AG04450 (cell line): ENCODE data around the gene PIP5KL1. TPM values are rescaled to one million over a fixed set of nuclear protein-coding genes. Genes with fewer than 3 reads are reported as not detected.
A peak's percentile ranks its signal among the peaks of the same experiment; 100 is the strongest.

Source experiments
- CTCF ChIA-PET: fragments of 300-600, 350-600 bp; formaldehyde crosslinking; extraction: SDS; loops from one replicate; lab custom pipeline; 2022; ENCODE audit warnings: antibody characterized with exemption, inconsistent platforms; lab: Charles Lee
- POLR2A ChIA-PET: fragments of 350-600 bp; formaldehyde crosslinking; extraction: SDS; loops from one replicate; lab custom pipeline; 2021; ENCODE audit warnings: antibody characterized with exemption, inconsistent platforms; lab: Yijun Ruan, JAX
- DNase-seq: peaks from one replicate; pipeline ENCODE4 v3.0.0-alpha.2; 2011; ENCODE audit warnings: low read depth, low spot score
- H3K27ac ChIP-seq: one replicate; pipeline ENCODE4 v1.5.1; 2012; ENCODE audit warnings: low read depth, low read length, control low read depth
- H3K27me3 ChIP-seq: one replicate; pipeline ENCODE4 v1.6.0; 2012; ENCODE audit warnings: low read length; ENCODE audit not compliant: control insufficient read depth, insufficient read depth
- H3K4me3 ChIP-seq: 2 replicates; pipeline ENCODE4 v1.5.1; 2011; ENCODE audit warnings: mild to moderate bottlenecking, low read depth, low read length, control low read depth
- H3K9me3 ChIP-seq: 2 replicates; pipeline ENCODE4 v1.5.1; 2012; ENCODE audit warnings: low read length; ENCODE audit not compliant: control insufficient read depth, insufficient read depth
- polyA plus RNA-seq: library from polyadenylated mRNA; depleted of rRNA; stranded (reverse); fragments of >200 nt; gene quantifications from 2 replicates; pipeline ENCODE4 v1.2.3, GENCODE V29; 2011
- TF ChIP-seq, protein P1 (sequence below): IDR thresholded peaks from 2 replicates; pipeline ENCODE4 v1.5.1; 2011; ENCODE audit warnings: low read depth, low read length, control low read depth, inconsistent platforms

Gene PIP5KL1
- polyA plus RNA-seq, 1 experiment = 1.2 TPM

DNA sequence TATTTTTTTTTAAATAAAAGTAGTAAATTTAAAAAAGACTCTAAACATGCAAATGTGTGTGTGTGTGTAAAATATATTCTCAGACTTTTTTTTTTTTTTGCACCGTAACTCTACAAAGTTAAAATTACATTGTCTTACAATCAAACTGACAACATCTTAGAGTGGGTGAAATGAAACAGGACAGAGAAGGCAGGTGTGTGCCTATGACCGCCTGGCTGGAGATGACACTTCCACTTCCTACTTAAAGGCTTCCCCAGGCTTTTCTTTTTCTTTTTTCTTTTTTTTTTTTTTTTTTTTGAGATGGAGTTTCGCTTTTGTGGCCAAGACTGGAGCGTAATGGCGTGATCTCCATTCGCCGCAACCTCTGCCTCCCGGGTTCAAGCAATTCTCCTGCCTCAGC is 50.4 kb downstream of the PIP5KL1 start:
- no peak for DNase-seq
- Histone ChIP-seq H3K27me3 (no peaks in the 10 kb centered on the region), H3K9me3 (no peaks in the 10 kb centered on the region), H3K4me3 (no peak overlapping the region), H3K27ac (no peak overlapping the region)
- TF ChIP-seq, protein P1, sequence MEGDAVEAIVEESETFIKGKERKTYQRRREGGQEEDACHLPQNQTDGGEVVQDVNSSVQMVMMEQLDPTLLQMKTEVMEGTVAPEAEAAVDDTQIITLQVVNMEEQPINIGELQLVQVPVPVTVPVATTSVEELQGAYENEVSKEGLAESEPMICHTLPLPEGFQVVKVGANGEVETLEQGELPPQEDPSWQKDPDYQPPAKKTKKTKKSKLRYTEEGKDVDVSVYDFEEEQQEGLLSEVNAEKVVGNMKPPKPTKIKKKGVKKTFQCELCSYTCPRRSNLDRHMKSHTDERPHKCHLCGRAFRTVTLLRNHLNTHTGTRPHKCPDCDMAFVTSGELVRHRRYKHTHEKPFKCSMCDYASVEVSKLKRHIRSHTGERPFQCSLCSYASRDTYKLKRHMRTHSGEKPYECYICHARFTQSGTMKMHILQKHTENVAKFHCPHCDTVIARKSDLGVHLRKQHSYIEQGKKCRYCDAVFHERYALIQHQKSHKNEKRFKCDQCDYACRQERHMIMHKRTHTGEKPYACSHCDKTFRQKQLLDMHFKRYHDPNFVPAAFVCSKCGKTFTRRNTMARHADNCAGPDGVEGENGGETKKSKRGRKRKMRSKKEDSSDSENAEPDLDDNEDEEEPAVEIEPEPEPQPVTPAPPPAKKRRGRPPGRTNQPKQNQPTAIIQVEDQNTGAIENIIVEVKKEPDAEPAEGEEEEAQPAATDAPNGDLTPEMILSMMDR = no peak
- ChIA-PET CTCF (interaction anchor here (0.7 kb wide), 1 partner anchor 13 kb away, joined by 4 read pairs; no protein-coding TSS in a partner anchor), POLR2A (interaction anchor here (1.3 kb wide), 1 partner anchor 19 kb away, joined by 13 read pairs; the partner anchor contains the start of gene ST6GALNAC6)

DNA sequence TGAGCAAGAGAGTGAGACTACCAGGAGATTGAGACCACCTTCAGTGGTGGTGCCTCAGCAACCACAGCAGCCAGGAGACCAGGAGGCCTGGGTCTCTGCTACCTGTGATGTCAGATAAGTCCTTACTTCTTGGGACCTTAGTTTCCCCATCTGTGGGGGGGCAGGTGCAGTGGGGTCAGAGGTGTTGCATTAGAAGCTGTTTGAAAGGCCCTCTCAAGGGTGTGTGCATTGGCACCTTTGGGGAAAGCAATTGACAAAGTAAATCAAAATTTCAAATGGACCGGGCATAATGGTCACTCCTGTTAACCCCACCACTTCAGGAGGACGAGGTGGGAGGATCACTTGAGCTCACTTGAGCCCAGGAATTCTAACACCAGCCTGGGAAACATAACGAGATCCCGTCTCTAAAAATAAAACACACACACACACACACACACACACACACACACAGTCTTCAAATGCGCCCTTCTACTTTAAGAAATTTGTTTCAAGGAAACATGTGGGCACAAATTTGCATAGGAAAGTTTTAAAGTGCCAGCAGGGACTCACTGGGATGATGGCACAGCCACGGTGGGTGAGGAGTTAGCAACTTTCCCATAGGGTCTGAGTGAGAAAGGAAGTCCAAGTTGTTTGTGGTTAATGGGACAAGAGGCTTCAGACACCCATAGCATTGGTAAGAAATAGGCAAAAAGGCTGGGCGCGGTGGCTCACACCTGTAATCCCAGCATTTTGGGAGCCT is 51.8 kb downstream of the PIP5KL1 start:
- DNase-seq = no peak
- Histone ChIP-seq H3K4me3 (no peak overlapping the region), H3K27me3 (no peaks in the 10 kb centered on the region), H3K9me3 (no peaks in the 10 kb centered on the region), H3K27ac (no peak overlapping the region)
- ChIA-PET CTCF (interaction anchor here (0.6 to 1.2 kb wide), 3 partner anchors 9 to 144 kb away, joined by 3 to 4 read pairs (median 3); partner anchors contain the start of gene TOR2A), POLR2A (interaction anchor here (0.8 kb wide), 1 partner anchor 25 kb away, joined by 3 read pairs; no protein-coding TSS in a partner anchor)
- TF ChIP-seq, protein P1 = no peak

DNA sequence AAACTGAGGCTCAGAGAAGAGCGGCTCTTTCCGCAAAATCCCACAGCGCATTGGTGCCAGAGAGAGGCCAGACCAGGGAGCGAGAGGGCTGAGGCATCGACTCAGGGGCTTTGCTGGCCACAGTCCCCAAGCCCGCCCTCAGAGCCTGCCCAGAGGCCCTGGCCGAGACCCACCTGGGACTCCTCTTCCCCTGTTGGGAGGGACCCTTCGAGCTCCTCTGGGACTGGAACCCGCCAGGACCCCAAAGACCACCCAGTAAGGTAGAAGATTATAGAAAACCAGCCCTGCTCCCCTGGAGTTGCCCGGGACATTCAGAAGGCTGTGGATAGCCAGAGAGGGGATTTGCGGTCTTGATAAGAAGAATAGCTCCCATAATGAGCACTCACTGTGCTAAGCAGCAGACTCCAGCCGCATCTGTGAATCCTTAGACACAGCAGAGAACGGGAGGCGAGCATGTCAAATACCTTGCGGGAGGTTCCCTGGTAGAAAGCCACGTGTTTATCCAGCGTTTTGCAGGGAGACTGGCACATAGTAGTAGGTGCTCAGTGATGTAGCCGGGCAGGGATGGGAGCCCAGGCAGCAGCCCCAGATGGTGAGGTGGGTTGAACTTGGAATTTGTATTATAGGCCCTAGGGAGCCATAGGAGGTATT is 52.5 kb downstream of the PIP5KL1 start:
- H3K9me3 ChIP-seq = no peaks in the 10 kb centered on the region; the same call in 1 of the 2 replicates
- ChIA-PET POLR2A (interaction anchor here (0.8 kb wide), 1 partner anchor 25 kb away, joined by 3 read pairs; no protein-coding TSS in a partner anchor), CTCF (interaction anchor here (0.6 to 1.2 kb wide), 3 partner anchors 9 to 143 kb away, joined by 3 to 4 read pairs (median 3); partner anchors contain the start of gene TOR2A)
- DNase-seq = no peak
- TF ChIP-seq, protein P1 = no peak
- H3K4me3 ChIP-seq = peak overlapping the region; percentile 70
- no peaks in the 10 kb centered on the region for H3K27me3 ChIP-seq
- H3K27ac ChIP-seq = no peak overlapping the region

DNA sequence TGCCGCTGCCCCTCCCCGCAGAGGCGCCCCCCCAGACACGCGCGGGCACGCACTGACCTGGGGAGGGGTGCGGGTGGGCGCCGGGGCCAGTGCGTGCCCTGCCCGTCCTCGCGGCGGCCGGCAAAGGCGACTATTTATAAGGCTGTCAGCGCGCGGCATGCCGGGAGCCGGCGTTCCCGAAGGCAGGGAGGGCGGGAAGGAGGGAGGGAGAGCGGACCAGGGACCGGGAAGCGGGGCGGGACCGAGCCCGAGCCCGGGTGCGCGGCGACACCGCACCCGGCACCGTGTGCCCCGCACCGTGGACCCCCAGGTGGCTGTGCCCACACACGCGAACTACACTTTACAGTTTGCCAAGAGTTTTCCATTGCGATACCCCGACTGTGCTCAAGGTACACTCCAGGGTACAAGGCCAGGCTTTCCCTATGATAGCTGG is 53.0 kb downstream of the PIP5KL1 start, which contains the start of gene AK1:
TSS of gene AK1 (minus strand) at position 110 of the 433 bp plus-strand sequence. CDS start 3,058 bp downstream, outside the sequence.
- ChIA-PET POLR2A (interaction anchor here (1.3 kb wide), 1 partner anchor 20 kb away, joined by 4 read pairs; no protein-coding TSS in a partner anchor), CTCF (interaction anchor here (1.1 to 1.2 kb wide), 2 partner anchors 43 to 143 kb away, joined by 3 read pairs; partner anchors contain the start of gene TOR2A)
- TF ChIP-seq, protein P1 = no peak
- Histone ChIP-seq H3K27me3 (no peaks in the 10 kb centered on the region), H3K9me3 (no peaks in the 10 kb centered on the region; the same call in 1 of the 2 replicates), H3K4me3 (peak within 1 kb of the TSS; percentile 70), H3K27ac (peak within 1 kb of the TSS; percentile 11)
- DNase-seq = no peak
